Mesendoderm (in vitro differentiated cells): ENCODE measurements around the gene ALOXE3.

Experiments used
- DNase-seq: peaks from one replicate; pipeline ENCODE4 v3.0.0; 2013
- H2AK5ac ChIP-seq: 2 replicates; pipeline ENCODE4 v1.6.1; 2013; ENCODE audit warnings: low read length, inconsistent platforms
- H2BK120ac ChIP-seq: 2 replicates; pipeline ENCODE4 v1.6.1; 2013; ENCODE audit warnings: low read depth, mild to moderate bottlenecking, low read length, moderate library complexity, mixed read lengths
- H2BK15ac ChIP-seq: replicated peaks from 2 replicates; pipeline ENCODE4 v1.6.1; 2013; ENCODE audit warnings: low read depth, mild to moderate bottlenecking, moderate library complexity
- H2BK5ac ChIP-seq: 2 replicates; pipeline ENCODE4 v1.6.1; 2013; ENCODE audit warnings: low read length, inconsistent platforms
- H3K18ac ChIP-seq: 2 replicates; pipeline ENCODE4 v1.6.1; 2013; ENCODE audit warnings: mild to moderate bottlenecking, low read length, mixed read lengths
- H3K23ac ChIP-seq: one replicate; pipeline ENCODE4 v1.6.1; 2013; ENCODE audit warnings: low read length
- H3K27ac ChIP-seq: 2 replicates; pipeline ENCODE4 v1.5.1; 2013; ENCODE audit warnings: low read depth, mild to moderate bottlenecking, inconsistent platforms, low read length, moderate library complexity
- H3K27me3 ChIP-seq: 2 replicates; pipeline ENCODE4 v1.6.1; 2013; ENCODE audit warnings: low read length, control low read depth, mild to moderate bottlenecking, inconsistent platforms; ENCODE audit not compliant: insufficient read depth, poor library complexity
- H3K36me3 ChIP-seq: 2 replicates; pipeline ENCODE4 v1.6.1; 2013; ENCODE audit warnings: low read length, inconsistent platforms; ENCODE audit not compliant: control insufficient read depth, insufficient read depth
- H3K4ac ChIP-seq: one replicate; pipeline ENCODE4 v1.6.1; 2013; ENCODE audit warnings: low read depth, mild to moderate bottlenecking, low read length, moderate library complexity
- H3K4me1 ChIP-seq: 2 replicates; pipeline ENCODE4 v1.6.1; 2013; ENCODE audit warnings: low read depth, low read length, inconsistent platforms; ENCODE audit not compliant: control insufficient read depth
- H3K4me2 ChIP-seq: 2 replicates; pipeline ENCODE4 v1.6.1; 2013; ENCODE audit warnings: low read length
- H3K4me3 ChIP-seq: 2 replicates; pipeline ENCODE4 v1.5.1; 2013; ENCODE audit warnings: mild to moderate bottlenecking, low read length
- H3K56ac ChIP-seq: one replicate; pipeline ENCODE4 v1.6.1; 2013; ENCODE audit warnings: low read length
- H3K79me1 ChIP-seq: 2 replicates; pipeline ENCODE4 v1.6.1; 2013; ENCODE audit warnings: low read length, inconsistent platforms
- H3K79me2 ChIP-seq: 2 replicates; pipeline ENCODE4 v1.6.1; 2013; ENCODE audit warnings: mild to moderate bottlenecking, low read length; ENCODE audit not compliant: control insufficient read depth, insufficient read depth
- H3K9ac ChIP-seq: 2 replicates; pipeline ENCODE4 v1.6.1; 2013; ENCODE audit warnings: low read length, inconsistent platforms
- H4K5ac ChIP-seq: one replicate; pipeline ENCODE4 v1.6.1; 2013; ENCODE audit warnings: low read length
- H4K8ac ChIP-seq: one replicate; pipeline ENCODE4 v1.6.1; 2013; ENCODE audit warnings: low read depth, mild to moderate bottlenecking, control low read depth, low read length, moderate library complexity
- WGBS: extraction: QIAGEN DNeasy Blood & Tissue Kit; methylation state at CpG from one replicate; pipeline ENCODE4 v1.1.7; 2013; ENCODE audit warnings: low lambda C conversion rate, missing lambda C conversion rate; ENCODE audit not compliant: insufficient coverage; ENCODE audit errors: extremely low coverage; 5-methylcytosine and 5-hydroxymethylcytosine counted together

Gene ALOXE3

DNA sequence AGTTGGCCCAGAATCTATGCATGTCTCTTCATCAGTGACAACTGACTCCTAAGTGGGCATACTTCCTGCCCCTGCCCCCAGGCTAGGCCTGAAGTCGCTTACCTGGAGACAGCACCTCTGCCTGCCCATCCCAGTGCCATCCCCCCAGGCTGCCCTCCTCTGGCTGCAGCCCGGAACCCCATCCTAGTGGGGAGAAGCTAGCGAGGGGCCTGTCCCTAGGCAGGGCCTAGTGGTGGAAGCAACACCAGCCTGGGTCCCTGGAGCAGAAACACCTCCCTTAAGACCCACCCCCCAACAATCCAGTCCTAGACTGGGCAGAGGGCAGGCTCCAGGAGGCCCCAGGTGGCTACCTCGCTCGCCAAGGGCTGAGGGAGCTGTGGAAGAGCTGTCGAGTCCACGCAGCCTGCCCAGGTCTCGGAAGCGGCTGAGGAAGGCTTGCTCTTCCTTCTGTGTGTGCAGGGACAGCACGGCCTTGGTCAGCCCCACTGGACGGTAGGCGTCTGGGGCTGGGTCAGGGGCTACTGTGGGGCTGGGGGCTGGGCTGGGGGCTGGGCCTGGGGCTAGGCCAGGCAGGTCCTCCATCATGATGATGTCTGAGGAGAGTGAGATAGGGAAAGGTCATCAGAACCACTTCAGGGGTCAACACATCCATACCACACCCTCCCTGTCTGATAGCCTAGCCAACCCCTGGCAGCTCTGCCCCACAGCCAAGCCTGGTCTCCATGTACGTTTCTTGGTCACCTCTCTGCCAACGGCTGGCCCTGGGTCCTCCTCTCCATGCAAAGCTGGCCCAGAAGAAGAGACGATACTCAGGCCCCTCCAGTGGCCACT, 26.3 kb upstream of the ALOXE3 start:
- no CpG with 5 or more reads among the region's 15 CpGs for WGBS
- no peak overlapping the region for H3K9ac ChIP-seq
- H3K79me1 ChIP-seq, result no peaks in the 10 kb centered on the region
- H3K36me3 ChIP-seq, result peaks cover 6% of the 10 kb centered on the region
- no peak overlapping the region for H3K4me2 ChIP-seq
- H3K4me3 ChIP-seq, result no peak overlapping the region
- no peak overlapping the region for H3K4ac ChIP-seq
- H3K56ac ChIP-seq, result no peak overlapping the region
- no peak overlapping the region for H3K23ac ChIP-seq
- no peak overlapping the region for H4K8ac ChIP-seq
- no peak overlapping the region for H2BK5ac ChIP-seq
- H2BK15ac ChIP-seq, result no peak overlapping the region
- H3K27ac ChIP-seq, result no peak overlapping the region
- H3K27me3 ChIP-seq, result no peaks in the 10 kb centered on the region
- H3K4me1 ChIP-seq, result no peaks in the 10 kb centered on the region
- no peak overlapping the region for H4K5ac ChIP-seq
- DNase-seq, result no peak
- H2AK5ac ChIP-seq, result no peak overlapping the region
- H2BK120ac ChIP-seq, result no peak overlapping the region
- no peak overlapping the region for H3K18ac ChIP-seq
- H3K79me2 ChIP-seq, result no peaks in the 10 kb centered on the region

GRCh38 chr17:8143581-8144400, 25.5 kb upstream of the ALOXE3 start:
- peaks cover 6% of the 10 kb centered on the region for H3K36me3 ChIP-seq
- no peak for DNase-seq

DNA sequence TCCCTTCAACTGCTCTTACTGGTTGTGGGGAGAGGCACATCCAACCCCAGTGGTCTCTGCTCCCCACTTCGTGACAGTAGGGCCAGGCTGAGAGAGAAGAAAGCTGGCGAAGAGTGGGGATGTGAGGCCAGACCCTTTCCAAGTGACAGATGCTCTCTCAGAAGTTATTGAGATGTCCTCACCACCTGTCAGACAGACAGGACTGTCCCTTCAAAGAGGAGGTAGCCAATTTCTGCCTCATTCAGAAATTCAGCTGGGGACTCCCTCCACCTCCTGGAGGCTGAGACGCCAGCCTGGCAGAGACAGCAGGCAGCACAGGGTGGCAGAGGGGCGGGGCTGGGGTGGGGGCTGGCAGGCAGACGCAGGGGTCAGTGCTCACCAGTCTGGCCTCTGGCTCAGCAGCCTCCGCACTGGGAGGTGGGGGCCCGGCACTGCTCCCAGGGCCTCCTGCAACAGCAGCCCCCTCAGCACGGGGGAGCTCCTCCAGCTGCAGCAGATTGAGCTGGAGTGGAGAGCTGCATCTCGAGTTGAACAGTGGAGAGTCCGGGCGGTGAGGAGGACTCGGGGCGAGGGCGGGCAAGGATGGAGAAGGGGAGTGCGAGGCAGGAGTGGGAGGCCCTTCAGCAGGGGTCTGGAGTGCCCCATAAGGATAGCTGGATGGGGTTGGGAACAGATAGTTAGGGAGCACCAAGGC, 24.7 kb upstream of the ALOXE3 start:
- Histone ChIP-seq H3K27me3 (no peaks in the 10 kb centered on the region), H3K23ac (no peak overlapping the region), H2AK5ac (no peak overlapping the region), H4K8ac (no peak overlapping the region), H3K18ac (no peak overlapping the region), H3K27ac (no peak overlapping the region), H3K79me2 (no peaks in the 10 kb centered on the region), H3K4me1 (no peaks in the 10 kb centered on the region), H3K4me2 (no peak overlapping the region), H3K4ac (no peak overlapping the region), H3K36me3 (peaks cover 6% of the 10 kb centered on the region), H2BK120ac (no peak overlapping the region), H2BK5ac (no peak overlapping the region), H3K56ac (no peak overlapping the region), H4K5ac (no peak overlapping the region), H3K4me3 (no peak overlapping the region), H3K9ac (no peak overlapping the region), H3K79me1 (no peaks in the 10 kb centered on the region), H2BK15ac (no peak overlapping the region)
- DNase-seq, result no peak
- WGBS, result no CpG with 5 or more reads among the region's 15 CpGs

More at GRCh38 chr17:8143581-8144400, 25.5 kb upstream of the ALOXE3 start:
- no peaks in the 10 kb centered on the region for H3K27me3 ChIP-seq
- no peak overlapping the region for H3K23ac ChIP-seq
- no peak overlapping the region for H4K5ac ChIP-seq
- no peak overlapping the region for H2BK120ac ChIP-seq
- H3K4me1 ChIP-seq, result no peaks in the 10 kb centered on the region
- no peaks in the 10 kb centered on the region for H3K79me1 ChIP-seq
- no peak overlapping the region for H3K4me2 ChIP-seq
- H3K18ac ChIP-seq, result no peak overlapping the region
- no peak overlapping the region for H2BK5ac ChIP-seq
- H3K27ac ChIP-seq, result no peak overlapping the region
- H3K79me2 ChIP-seq, result no peaks in the 10 kb centered on the region
- no peak overlapping the region for H3K9ac ChIP-seq
- no peak overlapping the region for H2AK5ac ChIP-seq
- H3K4me3 ChIP-seq, result no peak overlapping the region
- WGBS, result no CpG with 5 or more reads among the region's 22 CpGs
- no peak overlapping the region for H3K56ac ChIP-seq
- no peak overlapping the region for H4K8ac ChIP-seq
- no peak overlapping the region for H3K4ac ChIP-seq
- no peak overlapping the region for H2BK15ac ChIP-seq

DNA sequence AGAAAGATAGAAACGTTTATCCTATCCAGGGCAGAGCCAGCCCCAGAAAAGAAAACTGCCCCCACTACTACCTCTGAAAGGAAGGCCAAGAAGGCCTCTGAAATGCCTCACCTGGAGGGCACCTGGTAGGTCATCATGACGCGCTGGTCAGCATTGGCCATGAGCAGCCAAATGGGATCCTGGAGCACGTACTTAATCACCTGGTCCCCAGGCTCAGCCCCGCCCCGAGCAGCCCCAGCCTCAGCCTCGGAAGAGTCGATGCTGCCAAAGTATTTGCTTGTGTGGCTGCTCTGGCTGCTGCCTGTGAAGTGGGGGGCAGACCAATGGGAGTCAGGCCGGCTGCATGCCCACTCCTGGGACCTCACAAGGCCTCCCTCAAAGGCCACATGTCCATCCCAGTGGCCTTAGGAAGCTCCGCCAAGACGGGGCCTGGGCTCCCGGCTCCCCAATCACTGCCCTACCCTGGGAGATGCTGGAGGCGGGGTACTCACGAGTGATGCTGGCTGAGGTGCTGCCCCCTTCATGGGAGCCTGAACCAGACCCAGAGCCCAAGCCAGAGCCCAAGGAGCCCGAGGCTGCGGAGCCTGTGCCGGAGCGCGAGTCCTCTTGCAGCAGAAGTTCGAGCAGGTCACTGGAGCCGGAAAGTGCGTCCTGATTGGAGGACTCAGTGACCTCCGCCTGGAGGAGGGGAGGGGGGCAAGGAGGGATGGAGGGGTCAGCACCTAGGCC, 24.0 kb upstream of the ALOXE3 start:
- no peak overlapping the region for H3K4ac ChIP-seq
- no peak overlapping the region for H2BK5ac ChIP-seq
- H3K4me3 ChIP-seq, result no peak overlapping the region
- no peak overlapping the region for H3K18ac ChIP-seq
- no peak for DNase-seq
- H2AK5ac ChIP-seq, result no peak overlapping the region
- WGBS, result no CpG with 5 or more reads among the region's 23 CpGs
- H3K9ac ChIP-seq, result no peak overlapping the region
- peaks cover 2% of the 10 kb centered on the region for H3K27me3 ChIP-seq
- H4K5ac ChIP-seq, result no peak overlapping the region
- no peak overlapping the region for H3K56ac ChIP-seq
- H3K23ac ChIP-seq, result no peak overlapping the region
- H3K4me1 ChIP-seq, result peaks cover 3% of the 10 kb centered on the region
- H3K79me2 ChIP-seq, result no peaks in the 10 kb centered on the region
- H4K8ac ChIP-seq, result no peak overlapping the region
- no peaks in the 10 kb centered on the region for H3K79me1 ChIP-seq
- no peak overlapping the region for H2BK120ac ChIP-seq
- no peak overlapping the region for H2BK15ac ChIP-seq
- peaks cover 6% of the 10 kb centered on the region for H3K36me3 ChIP-seq
- no peak overlapping the region for H3K27ac ChIP-seq
- no peak overlapping the region for H3K4me2 ChIP-seq

DNA sequence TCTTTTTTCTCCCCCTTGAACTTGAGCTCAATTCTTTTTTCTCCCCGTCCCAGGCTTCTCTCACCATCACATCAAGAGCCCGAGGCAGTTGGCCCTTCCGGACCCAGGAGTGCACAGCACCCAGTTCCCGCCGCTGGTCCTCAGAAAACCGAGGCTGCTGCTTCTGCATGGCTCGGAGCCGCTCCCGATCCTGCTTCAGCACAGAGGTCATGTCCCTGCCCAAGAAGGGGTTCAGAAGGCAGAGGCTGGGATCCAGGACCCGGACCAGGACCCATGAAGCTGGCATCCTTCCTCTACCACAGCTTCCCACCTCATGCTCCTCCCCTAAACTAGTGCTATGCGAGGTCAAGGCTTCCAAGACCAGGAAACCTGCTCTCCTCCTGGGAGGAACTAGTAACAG, 23.4 kb upstream of the ALOXE3 start:
- peaks cover 6% of the 10 kb centered on the region for H3K36me3 ChIP-seq
- no peak for DNase-seq

More for the DNA sequence above, 23.4 kb upstream of the ALOXE3 start:
- Histone ChIP-seq H3K4me2 (no peak overlapping the region), H3K27ac (no peak overlapping the region), H4K8ac (no peak overlapping the region), H4K5ac (no peak overlapping the region), H3K79me1 (no peaks in the 10 kb centered on the region), H2BK5ac (no peak overlapping the region), H2BK15ac (no peak overlapping the region), H3K4ac (no peak overlapping the region), H2BK120ac (no peak overlapping the region), H3K18ac (no peak overlapping the region), H2AK5ac (no peak overlapping the region), H3K9ac (no peak overlapping the region), H3K27me3 (peaks cover 2% of the 10 kb centered on the region), H3K79me2 (no peaks in the 10 kb centered on the region), H3K56ac (no peak overlapping the region), H3K4me3 (no peak overlapping the region), H3K4me1 (peaks cover 3% of the 10 kb centered on the region), H3K23ac (no peak overlapping the region)
- no CpG with 5 or more reads among the region's 11 CpGs for WGBS
